Erythroblast (primary cell): ENCODE data around the gene DNAH9.

Experiments
- GATA1 ChIP-seq: IDR thresholded peaks from 2 replicates; pipeline ENCODE4 v1.6.1; 2011; ENCODE audit warnings: low read depth, mild to moderate bottlenecking, control low read depth, low read length, moderate library complexity
- POLR2A ChIP-seq: IDR thresholded peaks from 2 replicates; pipeline ENCODE4 v1.6.1; 2011; ENCODE audit warnings: mild to moderate bottlenecking, low read length

- TF ChIP-seq POLR2A (no peak), GATA1 (no peak)
Measured at GRCh38 chr17:11554542-11554941, 43.7 kb upstream of the DNAH9 start.
